AG04449 (cell line): ENCODE measurements around the gene EEF1AKMT3.

Source experiments
- CTCF ChIA-PET: fragments of 350-600 bp; formaldehyde crosslinking; extraction: SDS; loops from one replicate; lab custom pipeline; 2021; ENCODE audit warnings: antibody characterized with exemption; lab: Yijun Ruan, JAX
- POLR2A ChIA-PET: fragments of 400-600, 350-600 bp; formaldehyde crosslinking; extraction: SDS; loops from one replicate; lab custom pipeline; 2020; ENCODE audit warnings: antibody characterized with exemption, inconsistent platforms; lab: Yijun Ruan, JAX
- DNase-seq: peaks from one replicate; pipeline ENCODE4 v3.0.0-alpha.2; 2010; ENCODE audit warnings: low read depth, low spot score
- H3K4me3 ChIP-seq: 2 replicates; pipeline ENCODE4 v1.5.1; 2011; ENCODE audit warnings: low read depth, mild to moderate bottlenecking, control low read depth, low read length
- TF ChIP-seq, protein P1 (sequence below): IDR thresholded peaks from one replicate; pipeline ENCODE4 v1.5.1; 2011; ENCODE audit warnings: mild to moderate bottlenecking, moderate library complexity, low read length, control low read depth, inconsistent platforms; ENCODE audit not compliant: insufficient read depth; ENCODE audit errors: missing control alignments

The EEF1AKMT3 gene

GRCh38 chr12:57803319-57803893 is 31.0 kb downstream of the EEF1AKMT3 start:
- no peak for DNase-seq
- POLR2A ChIA-PET: interaction anchor here (0.6 to 1.0 kb wide), 2 partner anchors 15 to 44 kb away, joined by 3 read pairs; partner anchors contain the start of genes AVIL and CTDSP2
- TF ChIP-seq, protein P1, sequence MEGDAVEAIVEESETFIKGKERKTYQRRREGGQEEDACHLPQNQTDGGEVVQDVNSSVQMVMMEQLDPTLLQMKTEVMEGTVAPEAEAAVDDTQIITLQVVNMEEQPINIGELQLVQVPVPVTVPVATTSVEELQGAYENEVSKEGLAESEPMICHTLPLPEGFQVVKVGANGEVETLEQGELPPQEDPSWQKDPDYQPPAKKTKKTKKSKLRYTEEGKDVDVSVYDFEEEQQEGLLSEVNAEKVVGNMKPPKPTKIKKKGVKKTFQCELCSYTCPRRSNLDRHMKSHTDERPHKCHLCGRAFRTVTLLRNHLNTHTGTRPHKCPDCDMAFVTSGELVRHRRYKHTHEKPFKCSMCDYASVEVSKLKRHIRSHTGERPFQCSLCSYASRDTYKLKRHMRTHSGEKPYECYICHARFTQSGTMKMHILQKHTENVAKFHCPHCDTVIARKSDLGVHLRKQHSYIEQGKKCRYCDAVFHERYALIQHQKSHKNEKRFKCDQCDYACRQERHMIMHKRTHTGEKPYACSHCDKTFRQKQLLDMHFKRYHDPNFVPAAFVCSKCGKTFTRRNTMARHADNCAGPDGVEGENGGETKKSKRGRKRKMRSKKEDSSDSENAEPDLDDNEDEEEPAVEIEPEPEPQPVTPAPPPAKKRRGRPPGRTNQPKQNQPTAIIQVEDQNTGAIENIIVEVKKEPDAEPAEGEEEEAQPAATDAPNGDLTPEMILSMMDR: peak; percentile 83
- CTCF ChIA-PET: interaction anchor here (0.6 to 28.9 kb wide), 28 partner anchors 10 to 128 kb away, joined by 3 to 478 read pairs (median 6); partner anchors contain the start of genes AVIL, EEF1AKMT3, METTL1 and TSFM
- no peak overlapping the region for H3K4me3 ChIP-seq

DNA sequence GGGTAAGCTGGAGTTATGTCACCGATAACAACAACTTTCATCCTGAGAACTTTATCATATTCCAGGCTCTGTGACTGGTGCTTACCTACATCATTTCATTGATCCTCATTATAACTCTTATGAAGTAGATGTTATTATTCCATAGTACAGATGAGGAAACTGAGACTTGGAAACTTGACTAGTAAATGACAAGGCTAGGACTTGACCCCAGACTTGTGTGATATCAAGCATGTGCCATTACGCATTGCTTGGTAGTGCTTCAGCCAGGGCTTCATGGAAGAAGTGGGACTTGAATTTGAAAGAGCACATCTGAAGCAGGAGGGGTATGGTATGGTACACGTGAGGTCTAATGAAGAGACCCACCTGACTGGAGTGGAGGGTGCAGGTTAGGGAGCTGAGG is 34.3 kb downstream of the EEF1AKMT3 start:
- DNase-seq: no peak
- ChIA-PET CTCF (interaction anchor here (0.9 to 28.9 kb wide), 6 partner anchors 8 to 101 kb away, joined by 3 to 478 read pairs (median 5); partner anchors contain the start of genes AVIL and TSFM), POLR2A (no interaction called here)
- TF ChIP-seq, protein P1: no peak
- H3K4me3 ChIP-seq: no peak overlapping the region

- no peak for DNase-seq
- no peak overlapping the region for H3K4me3 ChIP-seq
- POLR2A ChIA-PET: no interaction called here
- TF ChIP-seq, protein P1: no peak
- CTCF ChIA-PET: interaction anchor here (0.9 to 28.9 kb wide), 5 partner anchors 7 to 100 kb away, joined by 3 to 478 read pairs (median 5); partner anchors contain the start of genes AVIL and TSFM
These were observed 34.9 kb downstream of the EEF1AKMT3 start for GRCh38 chr12:57807285-57807684.

- H3K4me3 ChIP-seq: no peak overlapping the region
- ChIA-PET POLR2A (no interaction called here), CTCF (interaction anchor here (1.8 to 28.9 kb wide), 4 partner anchors 6 to 99 kb away, joined by 5 to 478 read pairs (median 163); partner anchors contain the start of gene AVIL)
- TF ChIP-seq, protein P1: no peak
- no peak for DNase-seq
These were observed 35.9 kb downstream of the EEF1AKMT3 start for GRCh38 chr12:57808351-57808750.

- DNase-seq: no peak
- no peak overlapping the region for H3K4me3 ChIP-seq
- ChIA-PET CTCF (interaction anchor here (1.6 to 28.9 kb wide), 3 partner anchors 7 to 98 kb away, joined by 6 to 478 read pairs (median 163); no protein-coding TSS in a partner anchor), POLR2A (no interaction called here)
- TF ChIP-seq, protein P1: no peak
These were observed 37.0 kb downstream of the EEF1AKMT3 start for GRCh38 chr12:57809425-57809824.

DNA sequence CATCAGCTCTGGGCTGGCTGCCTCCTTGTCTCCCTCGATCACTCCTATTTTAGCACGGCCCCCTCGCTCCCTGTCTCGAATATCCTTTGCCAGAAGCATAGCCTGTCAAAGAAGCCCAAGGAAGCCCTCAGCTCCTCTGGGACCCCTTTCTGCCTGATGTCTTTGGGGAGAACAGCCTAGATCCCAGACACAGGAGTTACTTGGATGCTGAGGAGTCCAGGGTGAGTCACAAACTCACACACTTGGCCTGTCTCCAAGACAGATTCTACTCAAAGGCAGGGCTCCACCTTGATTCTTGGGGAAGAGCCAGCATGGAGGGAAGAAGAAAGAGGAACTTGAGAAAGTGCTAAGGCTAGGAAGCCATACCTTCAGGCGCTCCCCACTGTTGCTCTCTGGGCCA is 38.0 kb downstream of the EEF1AKMT3 start:
- DNase-seq: no peak
- ChIA-PET POLR2A (no interaction called here), CTCF (interaction anchor here (0.7 to 28.9 kb wide), 5 partner anchors 8 to 97 kb away, joined by 3 to 478 read pairs (median 9); partner anchors contain the start of gene TSFM)

More for the DNA sequence above, 38.0 kb downstream of the EEF1AKMT3 start:
- TF ChIP-seq, protein P1: no peak
- no peak overlapping the region for H3K4me3 ChIP-seq
